GM13976 (cell line): Measurements from ENCODE around the gene TAX1BP1.

Experiments used
- DNase-seq: peaks from one replicate; pipeline ENCODE4 v3.0.0; 2012; ENCODE audit warnings: low spot score
- in situ Hi-C: fragments of 300-500 bp; cut with MboI; formaldehyde crosslinking; loops from one replicate; pipeline ENCODE4 v1.12.0; 2022; ENCODE audit warnings: low sequenced_read_pairs, mixed read lengths, inconsistent platforms; ENCODE audit not compliant: unreplicated experiment
- TF ChIP-seq, protein P1 (sequence below): IDR thresholded peaks from 2 replicates; pipeline ENCODE4 v1.5.1; 2012; ENCODE audit warnings: borderline replicate concordance, mild to moderate bottlenecking; ENCODE audit not compliant: insufficient read depth; ENCODE audit errors: extremely low read depth, missing control alignments, control extremely low read depth

Gene TAX1BP1

DNA sequence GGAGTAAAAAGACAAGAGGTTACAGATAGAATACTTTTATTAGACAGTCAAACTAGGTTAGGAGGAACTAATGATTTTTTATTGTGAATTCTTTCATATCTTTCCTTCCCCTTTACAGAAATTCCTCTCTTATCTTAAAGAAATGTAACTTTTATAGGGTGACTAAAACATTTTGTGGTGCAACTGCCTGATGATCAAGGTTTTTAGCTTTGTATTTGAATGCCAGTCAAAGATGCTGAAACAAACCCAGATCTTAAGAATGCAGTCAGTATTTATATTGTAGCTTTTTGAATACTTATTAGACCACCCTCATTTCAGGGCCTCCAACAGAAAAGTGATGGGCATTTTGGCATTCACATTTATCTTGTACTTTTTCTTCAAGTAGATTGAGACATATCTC lies 27.4 kb downstream of the TAX1BP1 start:
- TF ChIP-seq, protein P1, sequence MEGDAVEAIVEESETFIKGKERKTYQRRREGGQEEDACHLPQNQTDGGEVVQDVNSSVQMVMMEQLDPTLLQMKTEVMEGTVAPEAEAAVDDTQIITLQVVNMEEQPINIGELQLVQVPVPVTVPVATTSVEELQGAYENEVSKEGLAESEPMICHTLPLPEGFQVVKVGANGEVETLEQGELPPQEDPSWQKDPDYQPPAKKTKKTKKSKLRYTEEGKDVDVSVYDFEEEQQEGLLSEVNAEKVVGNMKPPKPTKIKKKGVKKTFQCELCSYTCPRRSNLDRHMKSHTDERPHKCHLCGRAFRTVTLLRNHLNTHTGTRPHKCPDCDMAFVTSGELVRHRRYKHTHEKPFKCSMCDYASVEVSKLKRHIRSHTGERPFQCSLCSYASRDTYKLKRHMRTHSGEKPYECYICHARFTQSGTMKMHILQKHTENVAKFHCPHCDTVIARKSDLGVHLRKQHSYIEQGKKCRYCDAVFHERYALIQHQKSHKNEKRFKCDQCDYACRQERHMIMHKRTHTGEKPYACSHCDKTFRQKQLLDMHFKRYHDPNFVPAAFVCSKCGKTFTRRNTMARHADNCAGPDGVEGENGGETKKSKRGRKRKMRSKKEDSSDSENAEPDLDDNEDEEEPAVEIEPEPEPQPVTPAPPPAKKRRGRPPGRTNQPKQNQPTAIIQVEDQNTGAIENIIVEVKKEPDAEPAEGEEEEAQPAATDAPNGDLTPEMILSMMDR = no peak
- in situ Hi-C loops = no loop called here
- no peak for DNase-seq

DNA sequence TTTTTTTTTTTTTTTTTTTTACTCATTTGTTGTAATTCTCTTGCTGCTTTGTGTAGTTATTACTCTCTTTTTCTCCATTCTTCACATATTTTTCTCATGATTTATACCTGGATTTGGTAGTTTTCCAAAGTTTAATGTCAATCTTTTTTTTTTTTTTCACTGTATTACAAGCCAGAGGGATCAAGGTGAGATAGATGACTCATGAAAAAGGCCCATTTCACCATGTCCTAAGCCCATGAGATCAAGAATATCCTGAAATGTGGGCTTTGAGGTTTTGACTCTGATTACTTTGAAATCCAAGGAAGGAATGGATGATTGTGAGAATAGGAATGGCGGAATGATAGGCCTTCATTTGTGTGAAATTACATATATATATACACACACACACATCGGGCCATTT lies 31.1 kb downstream of the TAX1BP1 start:
- in situ Hi-C loops = no loop called here
- DNase-seq = no peak
- TF ChIP-seq, protein P1 = no peak

DNA sequence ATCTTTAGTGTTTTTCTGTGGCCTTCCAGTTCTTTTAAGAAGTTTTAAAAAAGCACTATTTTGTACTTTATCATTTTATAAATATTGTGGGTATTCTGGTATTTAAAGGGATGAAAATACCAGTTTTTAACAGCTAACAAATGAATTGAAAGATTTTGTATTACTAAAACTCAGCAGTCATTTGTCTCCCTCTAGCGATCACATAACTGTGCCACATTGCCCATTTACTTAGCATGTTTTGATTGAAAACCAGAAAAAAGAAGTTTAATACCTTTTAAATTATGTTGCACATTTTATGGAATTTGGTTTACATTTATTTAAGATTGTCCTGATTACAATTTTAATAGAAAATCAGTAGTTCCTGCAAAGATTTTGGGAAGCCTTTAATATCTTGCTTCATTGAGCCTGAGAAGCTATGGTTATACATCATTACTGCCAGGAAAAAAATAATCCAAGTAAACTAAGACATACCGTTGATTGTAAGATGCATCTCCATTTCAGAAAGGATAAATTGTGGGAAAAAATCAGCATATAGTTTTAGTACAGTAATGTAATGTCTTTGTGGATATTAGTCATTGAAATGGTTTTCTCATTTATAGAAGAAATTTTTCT lies 34.9 kb downstream of the TAX1BP1 start:
- TF ChIP-seq, protein P1 = no peak
- in situ Hi-C loops = loop anchor here (25.0 kb wide), 1 partner anchor 563 kb away; the partner anchor contains the start of gene HOXA13
- DNase-seq = no peak

DNA sequence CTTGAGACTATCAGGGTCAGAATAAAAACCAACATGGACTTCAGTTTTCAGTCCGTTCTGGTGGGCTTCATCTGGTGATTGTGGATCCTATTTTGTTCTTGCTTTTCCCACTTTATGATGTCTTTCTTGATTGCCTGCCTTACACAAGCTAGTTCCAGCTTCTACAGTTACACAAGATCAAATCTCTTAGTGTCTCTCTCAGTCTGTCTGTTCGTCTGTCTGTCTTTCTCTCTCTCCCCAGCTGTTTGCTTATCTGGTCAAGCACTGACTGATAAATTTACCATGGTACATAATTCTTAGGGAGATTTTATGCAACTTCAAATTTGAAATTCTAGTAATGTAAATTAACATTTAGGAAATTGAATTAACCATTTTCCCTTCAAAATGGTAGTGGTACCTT lies 35.8 kb downstream of the TAX1BP1 start:
- TF ChIP-seq, protein P1 = no peak
- no peak for DNase-seq
- in situ Hi-C loops = loop anchor here (25.0 kb wide), 1 partner anchor 563 kb away; the partner anchor contains the start of gene HOXA13

DNA sequence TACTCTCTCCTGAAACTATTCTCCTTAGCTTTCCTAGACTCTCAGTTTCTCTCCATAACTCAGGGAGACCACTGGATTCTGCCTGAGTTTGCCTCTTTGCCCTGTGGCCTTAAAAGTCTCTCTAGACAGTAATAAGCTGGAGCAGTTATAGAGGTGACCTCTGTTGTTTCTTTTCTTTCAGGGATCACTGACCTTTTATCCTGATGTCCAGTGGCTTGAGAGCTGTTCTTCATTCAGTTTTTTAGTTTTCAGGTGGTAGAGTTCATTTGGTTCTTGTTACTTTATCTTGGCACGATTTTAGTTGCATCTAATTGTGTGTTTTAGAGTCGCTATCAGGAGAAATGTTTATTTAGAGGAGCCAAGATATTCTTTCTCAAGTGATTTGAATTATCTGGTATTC lies 37.7 kb downstream of the TAX1BP1 start:
- in situ Hi-C loops = loop anchor here (25.0 kb wide), 1 partner anchor 565 kb away; the partner anchor contains the start of gene HOXA13
- TF ChIP-seq, protein P1 = no peak
- no peak for DNase-seq

DNA sequence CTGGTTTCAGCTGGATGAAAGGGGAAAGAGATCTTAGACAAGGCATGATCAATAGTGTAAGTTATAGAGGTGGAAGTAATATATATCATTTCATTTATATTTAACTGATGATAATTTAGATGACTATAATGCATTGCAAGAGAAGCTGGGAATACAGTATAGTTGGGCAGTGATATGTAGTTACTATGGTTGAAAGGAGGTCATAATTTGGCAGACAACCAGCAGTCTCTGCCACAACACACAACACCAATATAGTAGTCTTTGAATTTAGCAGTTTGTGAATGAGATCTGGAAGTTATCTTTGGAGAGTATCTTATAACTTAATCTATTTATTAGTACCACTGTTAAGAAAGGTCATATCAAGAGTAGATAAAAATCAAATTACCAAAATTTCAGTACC lies 39.9 kb downstream of the TAX1BP1 start:
- in situ Hi-C loops = loop anchor here (25.0 kb wide), 1 partner anchor 568 kb away; the partner anchor contains the start of gene HOXA13
- TF ChIP-seq, protein P1 = no peak
- no peak for DNase-seq

DNA sequence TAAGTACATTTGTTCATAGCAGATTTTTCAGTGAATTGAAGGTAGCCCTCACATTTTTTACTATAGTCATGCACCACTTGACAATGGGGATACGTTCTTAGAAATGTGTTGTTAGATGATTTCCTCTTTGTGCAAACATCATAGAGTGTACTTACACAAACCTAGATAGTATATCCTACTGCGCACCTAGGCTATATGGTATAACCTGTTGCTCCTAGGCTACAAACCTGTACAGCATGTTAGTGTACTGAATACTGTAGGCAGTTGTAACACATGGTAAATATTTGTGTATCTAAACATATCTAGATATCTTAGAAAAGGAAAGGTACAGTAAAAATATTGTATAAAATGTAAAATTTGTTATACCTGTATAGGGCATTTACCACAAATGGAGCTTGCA lies 41.2 kb downstream of the TAX1BP1 start:
- no peak for DNase-seq
- in situ Hi-C loops = loop anchor here (25.0 kb wide), 1 partner anchor 569 kb away; the partner anchor contains the start of gene HOXA13
- TF ChIP-seq, protein P1 = no peak
